ENCODE data around the gene GRHL3.

Gene GRHL3

GRCh38 chr1:24369199-24369598 lies 50.0 kb downstream of the GRHL3 start:
- no peak overlapping the region for H3K27ac ChIP-seq
- H3K9ac ChIP-seq (ENCODE audit: insufficient read length) = no peak overlapping the region
- H3K9me3 ChIP-seq (ENCODE audit: low read depth, low read length) = no peaks in the 10 kb centered on the region
- H3K36me3 ChIP-seq (ENCODE audit: insufficient read depth, low read length) = no peaks in the 10 kb centered on the region
- H3K4me3 ChIP-seq = no peak overlapping the region
- TF ChIP-seq EZH2 (IDR thresholded peaks at IDR 0.05) (no peak), FOXP2 (optimal IDR thresholded peaks at IDR 0.05; ENCODE audit: control extremely low read depth, extremely low read length, insufficient read depth) (no peak), POLR2AphosphoS5 (IDR thresholded peaks at IDR 0.05; ENCODE audit: borderline replicate concordance, low read depth, low read length) (no peak)
- DNase-seq (ENCODE audit: low read depth, low spot score) = no peak

- no peaks in the 10 kb centered on the region for H3K9me3 ChIP-seq (ENCODE audit: low read depth, low read length)
- H3K27ac ChIP-seq = no peak overlapping the region
- no peaks in the 10 kb centered on the region for H3K36me3 ChIP-seq (ENCODE audit: insufficient read depth, low read length)
- no peak for TF ChIP-seq EZH2 (IDR thresholded peaks at IDR 0.05)
- no peak for TF ChIP-seq FOXP2 (optimal IDR thresholded peaks at IDR 0.05; ENCODE audit: control extremely low read depth, extremely low read length, insufficient read depth)
- no peak for TF ChIP-seq POLR2AphosphoS5 (IDR thresholded peaks at IDR 0.05; ENCODE audit: borderline replicate concordance, low read depth, low read length)
- DNase-seq (ENCODE audit: low read depth, low spot score) = no peak
- H3K9ac ChIP-seq (ENCODE audit: insufficient read length) = no peak overlapping the region
- no peak overlapping the region for H3K4me3 ChIP-seq
These were observed 50.6 kb downstream of the GRHL3 start for GRCh38 chr1:24369801-24370200.

DNA sequence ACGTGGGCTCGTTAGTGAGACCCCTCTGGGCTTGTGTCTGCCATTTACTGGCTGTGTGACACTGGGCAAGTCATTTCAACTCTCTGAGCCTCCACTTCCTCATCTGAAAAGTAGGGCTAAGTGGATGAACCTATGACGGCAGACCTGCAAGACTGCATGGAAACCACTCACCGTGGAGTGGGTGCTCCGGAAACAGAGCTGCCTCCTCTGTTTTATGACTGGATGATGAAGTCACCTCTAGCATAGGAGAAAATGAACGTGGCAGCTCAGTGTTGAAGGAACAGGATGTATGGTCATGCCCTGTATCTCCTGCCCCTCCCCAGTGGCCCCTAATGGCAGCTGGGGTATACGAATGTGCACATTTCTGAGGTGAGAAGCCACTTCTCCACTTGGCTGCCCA lies 53.9 kb downstream of the GRHL3 start:
- H3K27ac ChIP-seq = no peak overlapping the region
- no peak for DNase-seq (ENCODE audit: low read depth, low spot score)
- no peaks in the 10 kb centered on the region for H3K9me3 ChIP-seq (ENCODE audit: low read depth, low read length)
- H3K9ac ChIP-seq (ENCODE audit: insufficient read length) = no peak overlapping the region
- TF ChIP-seq EZH2 (IDR thresholded peaks at IDR 0.05) = no peak
- no peak for TF ChIP-seq FOXP2 (optimal IDR thresholded peaks at IDR 0.05; ENCODE audit: control extremely low read depth, extremely low read length, insufficient read depth)
- no peak for TF ChIP-seq POLR2AphosphoS5 (IDR thresholded peaks at IDR 0.05; ENCODE audit: borderline replicate concordance, low read depth, low read length)
- no peaks in the 10 kb centered on the region for H3K36me3 ChIP-seq (ENCODE audit: insufficient read depth, low read length)
- no peak overlapping the region for H3K4me3 ChIP-seq

DNA sequence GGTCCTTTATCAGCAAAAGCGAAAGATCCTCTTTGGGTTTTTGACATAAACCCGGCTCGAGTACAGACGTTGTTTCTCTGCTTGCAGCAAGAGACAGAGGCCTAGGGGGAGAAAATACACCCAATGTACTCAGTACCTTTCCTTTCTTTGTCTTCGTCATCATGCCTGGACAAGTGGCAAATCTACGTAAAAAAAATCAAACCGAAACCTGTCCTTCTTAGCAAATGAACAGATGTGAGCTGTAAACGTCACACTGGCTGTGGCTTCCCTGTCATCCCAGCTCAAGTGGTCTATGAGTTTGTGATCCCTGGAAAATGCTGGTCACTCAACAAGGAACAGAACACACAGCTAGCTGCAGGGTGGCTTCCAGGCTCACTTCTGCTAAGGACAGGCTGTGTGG lies 54.6 kb downstream of the GRHL3 start:
- Histone ChIP-seq H3K4me3 (no peak overlapping the region), H3K9me3 (ENCODE audit: low read depth, low read length) (no peaks in the 10 kb centered on the region), H3K27ac (no peak overlapping the region), H3K9ac (ENCODE audit: insufficient read length) (no peak overlapping the region), H3K36me3 (ENCODE audit: insufficient read depth, low read length) (no peaks in the 10 kb centered on the region)
- no peak for DNase-seq (ENCODE audit: low read depth, low spot score)
- TF ChIP-seq POLR2AphosphoS5 (IDR thresholded peaks at IDR 0.05; ENCODE audit: borderline replicate concordance, low read depth, low read length) (no peak), EZH2 (IDR thresholded peaks at IDR 0.05) (no peak), FOXP2 (optimal IDR thresholded peaks at IDR 0.05; ENCODE audit: control extremely low read depth, extremely low read length, insufficient read depth) (no peak)

DNA sequence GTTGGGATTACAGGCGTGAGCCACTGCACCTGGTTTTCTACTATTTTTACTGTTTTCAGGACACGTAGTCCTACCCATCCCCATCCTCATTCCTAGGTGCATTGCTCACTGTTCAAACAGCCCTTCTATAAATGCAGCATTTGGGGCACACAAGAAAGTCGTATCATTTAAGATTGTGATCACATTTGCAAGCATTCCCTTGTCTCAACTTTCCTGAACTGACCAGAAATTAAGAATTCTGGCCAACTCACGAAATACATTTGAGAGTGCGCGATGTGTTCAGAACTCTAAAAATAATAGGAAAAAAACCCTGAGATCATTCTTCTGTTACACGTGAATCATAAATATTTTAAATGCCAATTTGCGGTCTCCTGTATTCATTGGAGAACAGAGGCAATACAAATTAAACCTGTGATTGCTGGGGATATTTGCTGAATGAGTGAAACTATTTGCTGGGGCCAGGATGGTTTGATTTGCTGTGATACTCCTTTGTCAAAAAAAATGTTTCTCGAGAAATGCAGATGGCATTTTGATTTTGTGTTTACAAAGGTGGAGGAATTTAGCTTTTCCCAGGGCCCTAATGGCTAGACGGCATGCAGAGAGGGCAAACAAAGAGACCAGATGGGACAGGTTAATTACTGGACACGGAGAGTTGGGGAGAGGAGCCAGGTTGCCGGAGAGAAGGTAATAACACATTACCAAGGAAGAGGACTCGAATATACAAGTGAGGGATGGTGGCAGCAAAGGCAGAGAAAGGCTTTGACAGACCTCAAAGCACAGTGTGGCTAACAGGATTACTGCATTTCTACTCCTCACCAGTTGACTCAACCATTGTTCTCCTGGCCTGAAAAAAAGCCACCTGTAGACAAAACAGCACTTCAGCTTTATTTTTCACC lies 56.0 kb downstream of the GRHL3 start:
- H3K9me3 ChIP-seq (ENCODE audit: low read depth, low read length) = no peaks in the 10 kb centered on the region
- TF ChIP-seq FOXP2 (optimal IDR thresholded peaks at IDR 0.05; ENCODE audit: control extremely low read depth, extremely low read length, insufficient read depth) (no peak), POLR2AphosphoS5 (IDR thresholded peaks at IDR 0.05; ENCODE audit: borderline replicate concordance, low read depth, low read length) (no peak), EZH2 (IDR thresholded peaks at IDR 0.05) (no peak)
- no peak overlapping the region for H3K27ac ChIP-seq
- H3K4me3 ChIP-seq = no peak overlapping the region
- DNase-seq (ENCODE audit: low read depth, low spot score) = no peak
- H3K36me3 ChIP-seq (ENCODE audit: insufficient read depth, low read length) = no peaks in the 10 kb centered on the region
- H3K9ac ChIP-seq (ENCODE audit: insufficient read length) = no peak overlapping the region

GRCh38 chr1:24379733-24380315 lies 60.7 kb downstream of the GRHL3 start:
- no peak overlapping the region for H3K27ac ChIP-seq
- no peak for DNase-seq (ENCODE audit: low read depth, low spot score)

GRCh38 chr1:24380508-24380907 lies 61.4 kb downstream of the GRHL3 start:
- no peak overlapping the region for H3K27ac ChIP-seq
- DNase-seq (ENCODE audit: low read depth, low spot score) = no peak
- H3K36me3 ChIP-seq (ENCODE audit: insufficient read depth, low read length) = no peaks in the 10 kb centered on the region
- H3K9me3 ChIP-seq (ENCODE audit: low read depth, low read length) = no peaks in the 10 kb centered on the region
- TF ChIP-seq EZH2 (IDR thresholded peaks at IDR 0.05) (no peak), POLR2AphosphoS5 (IDR thresholded peaks at IDR 0.05; ENCODE audit: borderline replicate concordance, low read depth, low read length) (no peak), FOXP2 (optimal IDR thresholded peaks at IDR 0.05; ENCODE audit: control extremely low read depth, extremely low read length, insufficient read depth) (no peak)
- H3K9ac ChIP-seq (ENCODE audit: insufficient read length) = no peak overlapping the region
- H3K4me3 ChIP-seq = no peak overlapping the region

More at GRCh38 chr1:24379733-24380315, 60.7 kb downstream of the GRHL3 start:
- Histone ChIP-seq H3K9ac (ENCODE audit: insufficient read length) (no peak overlapping the region), H3K36me3 (ENCODE audit: insufficient read depth, low read length) (no peaks in the 10 kb centered on the region), H3K9me3 (ENCODE audit: low read depth, low read length) (no peaks in the 10 kb centered on the region), H3K4me3 (no peak overlapping the region)
- no peak for TF ChIP-seq FOXP2 (optimal IDR thresholded peaks at IDR 0.05; ENCODE audit: control extremely low read depth, extremely low read length, insufficient read depth)
- no peak for TF ChIP-seq POLR2AphosphoS5 (IDR thresholded peaks at IDR 0.05; ENCODE audit: borderline replicate concordance, low read depth, low read length)
- no peak for TF ChIP-seq EZH2 (IDR thresholded peaks at IDR 0.05)

DNA sequence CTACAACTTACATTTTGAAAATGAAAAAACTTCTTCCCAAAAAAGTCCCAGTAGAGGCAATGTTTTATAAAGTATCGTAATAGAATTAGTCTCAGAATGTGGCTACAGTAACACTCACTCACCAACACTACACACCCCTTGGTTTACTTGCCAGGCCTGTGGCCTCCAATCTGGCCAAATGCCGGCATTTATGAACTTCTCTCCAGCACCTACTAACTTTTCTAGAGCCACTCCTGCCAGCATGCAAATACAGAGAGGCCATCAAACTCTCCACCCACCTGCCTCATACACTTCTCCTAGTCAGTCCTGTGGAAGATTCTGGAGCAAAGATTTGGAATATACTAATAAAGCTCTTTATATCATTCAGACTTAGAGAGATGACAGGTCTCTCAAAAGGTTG lies 62.1 kb downstream of the GRHL3 start:
- TF ChIP-seq FOXP2 (optimal IDR thresholded peaks at IDR 0.05; ENCODE audit: control extremely low read depth, extremely low read length, insufficient read depth) = no peak
- TF ChIP-seq POLR2AphosphoS5 (IDR thresholded peaks at IDR 0.05; ENCODE audit: borderline replicate concordance, low read depth, low read length) = no peak
- Histone ChIP-seq H3K27ac (no peak overlapping the region), H3K9ac (ENCODE audit: insufficient read length) (no peak overlapping the region), H3K4me3 (no peak overlapping the region), H3K9me3 (ENCODE audit: low read depth, low read length) (no peaks in the 10 kb centered on the region), H3K36me3 (ENCODE audit: insufficient read depth, low read length) (no peaks in the 10 kb centered on the region)
- no peak for DNase-seq (ENCODE audit: low read depth, low spot score)

All from SK-N-MC (cell line).